Measurements from ENCODE around the gene RNF145.
A peak's percentile ranks its signal among the peaks of the same experiment; 100 is the strongest.

RNF145 gene

GRCh38 chr5:159211729-159212174, 2.4 kb upstream of the RNF145 start:
- H3K4me3 ChIP-seq (ENCODE audit: low read depth, low read length): no peak overlapping the region
- DNase-seq (ENCODE audit: low read depth): no peak
- no peak for TF ChIP-seq CTCF (conservative IDR thresholded peaks at IDR 0.05; ENCODE audit: low read depth, low read length)

GRCh38 chr5:159210846-159211245, 1.5 kb upstream of the RNF145 start:
- no peak for DNase-seq (ENCODE audit: low read depth)
- no peak overlapping the region for H3K4me3 ChIP-seq (ENCODE audit: low read depth, low read length)
- no peak for TF ChIP-seq CTCF (conservative IDR thresholded peaks at IDR 0.05; ENCODE audit: low read depth, low read length)

DNA sequence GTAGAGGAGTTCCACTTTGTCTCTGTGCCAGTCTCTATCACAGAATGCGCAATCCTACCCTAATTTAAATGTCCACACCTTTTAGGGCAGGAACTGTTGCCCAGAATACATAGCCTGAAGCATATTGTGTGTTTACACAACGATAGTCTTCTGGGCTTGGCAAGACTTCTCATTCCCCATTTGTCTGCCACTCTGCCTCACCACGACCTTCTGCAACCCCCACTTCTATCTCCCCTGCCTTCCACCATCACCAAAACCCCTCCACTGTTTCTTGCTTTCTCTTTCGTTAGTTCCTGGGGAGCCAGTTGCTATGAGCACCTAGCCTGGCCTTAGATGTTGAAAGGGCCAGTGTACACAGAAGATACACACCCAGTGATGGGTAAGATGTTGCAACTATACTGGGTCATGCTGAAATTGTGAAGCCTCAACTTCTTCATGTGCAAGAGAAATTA, 883 bp upstream of the RNF145 start:
- no peak for TF ChIP-seq CTCF (conservative IDR thresholded peaks at IDR 0.05; ENCODE audit: low read depth, low read length)
- H3K4me3 ChIP-seq (ENCODE audit: low read depth, low read length): no peak overlapping the region
- DNase-seq (ENCODE audit: low read depth): peak; percentile 31

GRCh38 chr5:159208514-159209437, 577 bp downstream of the RNF145 start:
- peak overlapping the region; percentile 88 for H3K4me3 ChIP-seq (ENCODE audit: low read depth, low read length)
- no peak for TF ChIP-seq CTCF (conservative IDR thresholded peaks at IDR 0.05; ENCODE audit: low read depth, low read length)
- DNase-seq (ENCODE audit: low read depth): no peak

DNA sequence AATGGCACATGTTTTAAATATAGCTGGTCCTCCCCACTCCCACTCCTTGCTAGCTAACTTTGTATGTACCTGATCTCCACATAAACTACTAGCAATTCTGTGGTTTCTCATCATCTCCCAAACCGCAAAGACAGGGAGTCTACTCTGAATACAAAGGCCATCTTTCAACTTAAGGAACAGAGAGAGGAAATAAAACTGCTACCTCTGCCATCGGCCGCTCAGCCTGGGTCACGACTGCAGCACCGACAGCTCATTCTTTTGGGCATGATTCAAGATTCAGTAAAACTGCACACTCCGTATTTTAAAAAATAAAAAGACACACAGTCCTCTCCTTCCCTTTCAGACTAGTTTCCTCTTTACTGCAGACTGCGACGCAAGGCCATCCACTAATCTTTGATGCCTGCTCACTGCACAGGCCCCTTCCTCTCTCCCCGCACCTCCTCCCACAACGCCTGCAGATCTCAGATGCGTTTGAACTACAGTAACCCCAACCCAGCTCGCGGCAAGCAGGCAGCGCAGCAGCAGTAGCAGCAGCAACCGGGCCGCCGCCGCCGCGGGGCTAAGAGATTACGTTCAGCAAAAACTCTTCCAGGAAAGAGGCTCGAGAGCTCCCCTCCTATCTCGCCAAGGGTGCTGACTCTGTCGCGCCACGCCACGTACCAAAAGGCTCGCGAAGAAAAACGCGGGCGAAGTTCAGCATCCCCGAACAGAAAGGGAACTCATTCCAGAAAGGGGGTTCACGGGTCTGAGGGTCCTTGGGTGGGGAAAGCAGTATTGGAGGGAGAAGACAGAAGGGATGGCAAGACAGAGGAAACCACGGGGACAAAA, 1.5 kb downstream of the RNF145 start:
- peak overlapping the region; percentile 88 for H3K4me3 ChIP-seq (ENCODE audit: low read depth, low read length)
- peak; percentile 79 for DNase-seq (ENCODE audit: low read depth)
- TF ChIP-seq CTCF (conservative IDR thresholded peaks at IDR 0.05; ENCODE audit: low read depth, low read length): peak; percentile 11

DNA sequence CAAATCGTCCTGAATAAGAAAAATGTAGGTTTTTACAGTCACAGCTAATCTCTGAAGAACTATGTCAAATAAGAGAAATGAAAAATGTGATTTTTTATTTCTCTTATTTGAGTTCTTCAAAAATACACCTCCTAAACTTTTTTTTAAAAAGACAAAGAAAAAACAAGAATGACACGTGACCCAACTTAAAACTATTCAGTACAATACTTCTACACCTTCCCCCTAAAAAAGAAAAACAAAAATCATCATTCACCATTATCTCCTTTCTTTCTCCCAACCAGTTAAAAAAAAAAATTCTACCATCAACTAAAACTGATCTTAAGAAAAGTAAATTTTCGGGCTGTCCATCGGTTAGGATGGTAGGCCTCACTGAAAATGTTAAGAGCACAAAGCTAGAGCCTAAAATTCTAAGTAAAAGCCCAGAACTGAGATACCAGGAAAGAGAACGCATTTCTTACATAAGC, 2.1 kb downstream of the RNF145 start:
- no peak for TF ChIP-seq CTCF (conservative IDR thresholded peaks at IDR 0.05; ENCODE audit: low read depth, low read length)
- H3K4me3 ChIP-seq (ENCODE audit: low read depth, low read length): peak overlapping the region; percentile 88
- DNase-seq (ENCODE audit: low read depth): no peak

Data from choroid plexus epithelial cell (primary cell).